ENCODE measurements around the gene SMARCA5. TPM values are rescaled to one million over a fixed set of nuclear protein-coding genes. Genes with fewer than 3 reads are reported as not detected.

The SMARCA5 gene
- total RNA-seq, 2 experiments from 2014 or later, result 63.4 to 82.2 TPM

DNA sequence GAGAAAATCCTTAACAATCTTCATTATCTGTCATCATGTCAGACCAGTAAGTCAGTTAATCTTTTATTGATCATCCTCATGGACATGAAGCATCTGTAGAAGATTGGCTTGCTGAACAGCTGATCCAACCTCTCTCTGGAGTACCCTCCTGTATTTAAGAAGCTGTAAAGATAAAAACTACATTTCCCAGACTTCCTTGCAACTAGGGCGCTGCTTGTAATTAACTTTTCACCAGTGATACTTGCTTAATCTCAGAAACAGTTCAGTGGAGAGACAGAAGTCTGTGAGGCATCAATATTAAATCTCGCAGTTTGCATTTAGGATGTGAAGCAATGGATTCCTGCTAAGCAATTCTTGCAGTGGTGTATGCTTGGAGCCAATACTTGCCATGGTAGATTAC is 36.0 kb upstream of the SMARCA5 start:
- ChIA-PET CTCF (ENCODE audit: unreplicated experiment) (no interaction called here), POLR2A (interaction anchor here (1.4 to 3.4 kb wide), 2 partner anchors 75 to 101 kb away, joined by 7 to 20 read pairs; no protein-coding TSS in a partner anchor)
- Histone ChIP-seq H3K4me1 (ENCODE audit: insufficient read depth, low read length, poor library complexity, severe bottlenecking) (peaks cover 29% of the 10 kb centered on the region), H3K4me3 (ENCODE audit: low read depth, low read length, poor library complexity, severe bottlenecking) (no peak overlapping the region), H3K4me2 (ENCODE audit: low read length) (no peak overlapping the region), H3K27ac (ENCODE audit: low read depth, low read length, poor library complexity, severe bottlenecking) (no peak overlapping the region), H2AFZ (ENCODE audit: low read length) (no peak overlapping the region), H4K20me1 (ENCODE audit: insufficient read depth, low read length) (no peaks in the 10 kb centered on the region), H3K9me3 (ENCODE audit: low read length) (no peaks in the 10 kb centered on the region), H3K36me3 (ENCODE audit: insufficient read depth, low read length) (peaks cover 37% of the 10 kb centered on the region), H3K79me2 (ENCODE audit: insufficient read depth, low read depth, low read length) (no peaks in the 10 kb centered on the region), H3K9me2 (ENCODE audit: insufficient read depth, low read length) (no peaks in the 10 kb centered on the region)
- no peak for TF ChIP-seq EZH2phosphoT487 (IDR thresholded peaks at IDR 0.05; ENCODE audit: borderline replicate concordance, low read depth, low read length)
- TF ChIP-seq, protein P1, sequence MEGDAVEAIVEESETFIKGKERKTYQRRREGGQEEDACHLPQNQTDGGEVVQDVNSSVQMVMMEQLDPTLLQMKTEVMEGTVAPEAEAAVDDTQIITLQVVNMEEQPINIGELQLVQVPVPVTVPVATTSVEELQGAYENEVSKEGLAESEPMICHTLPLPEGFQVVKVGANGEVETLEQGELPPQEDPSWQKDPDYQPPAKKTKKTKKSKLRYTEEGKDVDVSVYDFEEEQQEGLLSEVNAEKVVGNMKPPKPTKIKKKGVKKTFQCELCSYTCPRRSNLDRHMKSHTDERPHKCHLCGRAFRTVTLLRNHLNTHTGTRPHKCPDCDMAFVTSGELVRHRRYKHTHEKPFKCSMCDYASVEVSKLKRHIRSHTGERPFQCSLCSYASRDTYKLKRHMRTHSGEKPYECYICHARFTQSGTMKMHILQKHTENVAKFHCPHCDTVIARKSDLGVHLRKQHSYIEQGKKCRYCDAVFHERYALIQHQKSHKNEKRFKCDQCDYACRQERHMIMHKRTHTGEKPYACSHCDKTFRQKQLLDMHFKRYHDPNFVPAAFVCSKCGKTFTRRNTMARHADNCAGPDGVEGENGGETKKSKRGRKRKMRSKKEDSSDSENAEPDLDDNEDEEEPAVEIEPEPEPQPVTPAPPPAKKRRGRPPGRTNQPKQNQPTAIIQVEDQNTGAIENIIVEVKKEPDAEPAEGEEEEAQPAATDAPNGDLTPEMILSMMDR (conservative IDR thresholded peaks at IDR 0.05; ENCODE audit: low read length), result no peak
- no TSS peak for BruUV-seq (replicated peaks)
- intact Hi-C loops (cut with micrococcal nuclease; ENCODE audit: unreplicated experiment), result no loop called here
- DNase-seq (ENCODE audit: low spot score), result no peak

DNA sequence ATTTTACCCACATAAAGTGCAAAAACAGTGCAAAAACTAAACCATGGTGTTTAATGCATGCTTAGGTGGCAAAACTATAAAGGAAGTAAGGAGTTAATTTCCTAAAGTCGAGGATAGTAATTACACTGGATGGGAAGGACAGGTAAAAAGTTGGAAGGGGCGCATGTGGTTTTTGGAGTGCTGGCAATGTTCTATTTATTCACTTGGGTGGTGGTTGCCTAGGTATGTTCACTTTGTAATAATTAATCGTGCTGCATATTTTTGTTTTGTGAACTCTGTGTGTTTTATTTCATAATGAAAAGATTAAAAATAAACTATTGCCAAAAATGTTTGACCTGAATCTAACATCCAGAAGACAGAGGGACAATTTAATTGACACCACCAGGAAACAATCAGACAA is 32.1 kb upstream of the SMARCA5 start:
- TF ChIP-seq EZH2phosphoT487 (IDR thresholded peaks at IDR 0.05; ENCODE audit: borderline replicate concordance, low read depth, low read length), result no peak
- TF ChIP-seq, protein P1 (conservative IDR thresholded peaks at IDR 0.05; ENCODE audit: low read length), result no peak
- H3K4me2 ChIP-seq (ENCODE audit: low read length), result no peak overlapping the region
- intact Hi-C loops (cut with micrococcal nuclease; ENCODE audit: unreplicated experiment), result loop anchor here (1.0 to 10.0 kb wide), 3 partner anchors 78 to 597 kb away; no protein-coding TSS in a partner anchor
- POLR2A ChIA-PET, result interaction anchor here (1.4 kb wide), 2 partner anchors 81 to 105 kb away, joined by 5 to 6 read pairs; no protein-coding TSS in a partner anchor
- H3K36me3 ChIP-seq (ENCODE audit: insufficient read depth, low read length), result peaks cover 7% of the 10 kb centered on the region; the same call in 1 of the 2 replicates
- no peaks in the 10 kb centered on the region for H4K20me1 ChIP-seq (ENCODE audit: insufficient read depth, low read length)
- BruUV-seq (replicated peaks), result no TSS peak
- CTCF ChIA-PET (ENCODE audit: unreplicated experiment), result no interaction called here
- no peaks in the 10 kb centered on the region for H3K79me2 ChIP-seq (ENCODE audit: insufficient read depth, low read depth, low read length)
- peaks cover 15% of the 10 kb centered on the region for H3K4me1 ChIP-seq (ENCODE audit: insufficient read depth, low read length, poor library complexity, severe bottlenecking)
- H3K9me3 ChIP-seq (ENCODE audit: low read length), result no peaks in the 10 kb centered on the region
- H3K27ac ChIP-seq (ENCODE audit: low read depth, low read length, poor library complexity, severe bottlenecking), result no peak overlapping the region
- no peak overlapping the region for H3K4me3 ChIP-seq (ENCODE audit: low read depth, low read length, poor library complexity, severe bottlenecking)
- no peak for DNase-seq (ENCODE audit: low spot score)
- no peak overlapping the region for H2AFZ ChIP-seq (ENCODE audit: low read length)
- no peaks in the 10 kb centered on the region for H3K9me2 ChIP-seq (ENCODE audit: insufficient read depth, low read length)

DNA sequence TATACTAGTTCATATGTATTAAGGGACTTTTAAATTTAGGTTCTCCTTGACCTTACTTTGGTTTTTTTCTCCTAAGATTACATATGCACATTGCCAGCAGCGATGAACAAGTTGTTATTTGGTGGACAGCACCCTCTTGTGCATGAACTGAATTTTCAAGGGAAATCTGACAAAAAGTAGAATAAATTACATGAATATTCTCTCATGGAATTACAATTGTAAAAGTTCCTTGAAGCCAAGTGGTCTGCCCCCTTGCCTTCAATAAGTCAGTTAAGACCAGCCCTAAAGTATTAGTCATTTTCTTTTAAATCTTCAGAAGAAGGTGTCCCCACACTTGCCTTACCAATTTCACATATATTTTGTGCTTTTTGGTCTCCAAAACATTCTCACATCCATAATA is 30.7 kb upstream of the SMARCA5 start:
- no peaks in the 10 kb centered on the region for H3K36me3 ChIP-seq (ENCODE audit: insufficient read depth, low read length)
- ChIA-PET POLR2A (no interaction called here), CTCF (ENCODE audit: unreplicated experiment) (no interaction called here)
- no peaks in the 10 kb centered on the region for H4K20me1 ChIP-seq (ENCODE audit: insufficient read depth, low read length)
- BruUV-seq (replicated peaks), result no TSS peak
- H3K4me3 ChIP-seq (ENCODE audit: low read depth, low read length, poor library complexity, severe bottlenecking), result no peak overlapping the region
- H3K9me2 ChIP-seq (ENCODE audit: insufficient read depth, low read length), result no peaks in the 10 kb centered on the region
- intact Hi-C loops (cut with micrococcal nuclease; ENCODE audit: unreplicated experiment), result loop anchor here (1.0 to 10.0 kb wide), 6 partner anchors 84 to 598 kb away; partner anchors contain the start of gene GAB1
- no peak for TF ChIP-seq EZH2phosphoT487 (IDR thresholded peaks at IDR 0.05; ENCODE audit: borderline replicate concordance, low read depth, low read length)
- TF ChIP-seq, protein P1 (conservative IDR thresholded peaks at IDR 0.05; ENCODE audit: low read length), result peak; percentile 91
- no peak overlapping the region for H2AFZ ChIP-seq (ENCODE audit: low read length)
- H3K9me3 ChIP-seq (ENCODE audit: low read length), result no peaks in the 10 kb centered on the region
- H3K79me2 ChIP-seq (ENCODE audit: insufficient read depth, low read depth, low read length), result no peaks in the 10 kb centered on the region
- no peak overlapping the region for H3K4me2 ChIP-seq (ENCODE audit: low read length)
- no peak overlapping the region for H3K27ac ChIP-seq (ENCODE audit: low read depth, low read length, poor library complexity, severe bottlenecking)
- peaks cover 15% of the 10 kb centered on the region for H3K4me1 ChIP-seq (ENCODE audit: insufficient read depth, low read length, poor library complexity, severe bottlenecking)
- DNase-seq (ENCODE audit: low spot score), result peak; percentile 77

Measured in OCI-LY7 (cell line).